ENCODE data around the gene SASH1. TPM values are rescaled to one million over a fixed set of nuclear protein-coding genes. Genes with fewer than 3 reads are reported as not detected.

SASH1 gene
- total and polyA plus RNA-seq, 9 of the 15 experiments (the other 6 are each of a cell fraction or from before 2014, with no cell fraction given), result 0.35 to 3.5 (median 1.6) TPM

DNA sequence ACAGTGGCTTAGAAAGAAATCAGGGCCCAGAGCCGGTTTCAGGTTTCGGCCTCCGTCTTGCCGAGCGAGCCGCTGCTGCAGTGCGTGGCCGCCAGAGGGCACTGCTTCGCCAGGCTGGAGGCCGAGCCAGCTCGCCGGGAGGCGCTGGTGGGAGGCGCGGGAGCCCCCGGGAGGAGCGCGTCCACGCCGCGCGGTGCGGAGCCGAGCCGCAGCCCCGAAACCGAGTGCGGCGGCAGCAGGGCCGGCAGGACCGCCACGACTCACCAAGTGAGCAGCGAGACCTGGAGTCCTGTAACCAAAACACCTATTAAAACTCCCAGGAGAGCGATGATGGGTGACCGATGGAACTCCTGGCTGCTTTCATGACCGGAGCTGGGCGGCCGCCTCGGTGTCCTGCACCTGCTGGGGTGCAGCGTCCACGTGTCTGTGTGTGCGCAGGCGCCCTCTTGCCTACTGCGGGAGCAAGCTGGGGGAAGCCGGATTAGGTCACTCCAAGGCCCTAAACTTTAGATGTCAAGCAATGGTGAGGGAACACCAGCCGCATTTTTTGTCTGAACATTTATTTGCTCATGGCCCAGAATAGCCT lies 217.3 kb downstream of the SASH1 start (continued):
- peak; percentile 83 for TF ChIP-seq RB1 (IDR thresholded peaks at IDR 0.05; ENCODE audit: low read depth)
- TF ChIP-seq, protein P1, sequence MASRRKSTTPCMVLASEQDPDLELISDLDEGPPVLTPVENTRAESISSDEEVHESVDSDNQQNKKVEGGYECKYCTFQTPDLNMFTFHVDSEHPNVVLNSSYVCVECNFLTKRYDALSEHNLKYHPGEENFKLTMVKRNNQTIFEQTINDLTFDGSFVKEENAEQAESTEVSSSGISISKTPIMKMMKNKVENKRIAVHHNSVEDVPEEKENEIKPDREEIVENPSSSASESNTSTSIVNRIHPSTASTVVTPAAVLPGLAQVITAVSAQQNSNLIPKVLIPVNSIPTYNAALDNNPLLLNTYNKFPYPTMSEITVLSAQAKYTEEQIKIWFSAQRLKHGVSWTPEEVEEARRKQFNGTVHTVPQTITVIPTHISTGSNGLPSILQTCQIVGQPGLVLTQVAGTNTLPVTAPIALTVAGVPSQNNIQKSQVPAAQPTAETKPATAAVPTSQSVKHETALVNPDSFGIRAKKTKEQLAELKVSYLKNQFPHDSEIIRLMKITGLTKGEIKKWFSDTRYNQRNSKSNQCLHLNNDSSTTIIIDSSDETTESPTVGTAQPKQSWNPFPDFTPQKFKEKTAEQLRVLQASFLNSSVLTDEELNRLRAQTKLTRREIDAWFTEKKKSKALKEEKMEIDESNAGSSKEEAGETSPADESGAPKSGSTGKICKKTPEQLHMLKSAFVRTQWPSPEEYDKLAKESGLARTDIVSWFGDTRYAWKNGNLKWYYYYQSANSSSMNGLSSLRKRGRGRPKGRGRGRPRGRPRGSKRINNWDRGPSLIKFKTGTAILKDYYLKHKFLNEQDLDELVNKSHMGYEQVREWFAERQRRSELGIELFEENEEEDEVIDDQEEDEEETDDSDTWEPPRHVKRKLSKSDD (conservative IDR thresholded peaks at IDR 0.05; ENCODE audit: low read length), result no peak
- no peak for TF ChIP-seq TCF7L2 (IDR thresholded peaks at IDR 0.05; ENCODE audit: low read depth, low read length)
- TF ChIP-seq PHF20 (IDR thresholded peaks at IDR 0.05; ENCODE audit: partially characterized antibody), result no peak
- 0 out of 2 replicates have a peak, but pooled peaks have one; percentile 32 for TF ChIP-seq ZNF583 (CRISPR knock-in tag; IDR thresholded peaks at IDR 0.05)
- no peak for TF ChIP-seq TAF7 (tag; IDR thresholded peaks at IDR 0.05)
- TF ChIP-seq, protein P2, sequence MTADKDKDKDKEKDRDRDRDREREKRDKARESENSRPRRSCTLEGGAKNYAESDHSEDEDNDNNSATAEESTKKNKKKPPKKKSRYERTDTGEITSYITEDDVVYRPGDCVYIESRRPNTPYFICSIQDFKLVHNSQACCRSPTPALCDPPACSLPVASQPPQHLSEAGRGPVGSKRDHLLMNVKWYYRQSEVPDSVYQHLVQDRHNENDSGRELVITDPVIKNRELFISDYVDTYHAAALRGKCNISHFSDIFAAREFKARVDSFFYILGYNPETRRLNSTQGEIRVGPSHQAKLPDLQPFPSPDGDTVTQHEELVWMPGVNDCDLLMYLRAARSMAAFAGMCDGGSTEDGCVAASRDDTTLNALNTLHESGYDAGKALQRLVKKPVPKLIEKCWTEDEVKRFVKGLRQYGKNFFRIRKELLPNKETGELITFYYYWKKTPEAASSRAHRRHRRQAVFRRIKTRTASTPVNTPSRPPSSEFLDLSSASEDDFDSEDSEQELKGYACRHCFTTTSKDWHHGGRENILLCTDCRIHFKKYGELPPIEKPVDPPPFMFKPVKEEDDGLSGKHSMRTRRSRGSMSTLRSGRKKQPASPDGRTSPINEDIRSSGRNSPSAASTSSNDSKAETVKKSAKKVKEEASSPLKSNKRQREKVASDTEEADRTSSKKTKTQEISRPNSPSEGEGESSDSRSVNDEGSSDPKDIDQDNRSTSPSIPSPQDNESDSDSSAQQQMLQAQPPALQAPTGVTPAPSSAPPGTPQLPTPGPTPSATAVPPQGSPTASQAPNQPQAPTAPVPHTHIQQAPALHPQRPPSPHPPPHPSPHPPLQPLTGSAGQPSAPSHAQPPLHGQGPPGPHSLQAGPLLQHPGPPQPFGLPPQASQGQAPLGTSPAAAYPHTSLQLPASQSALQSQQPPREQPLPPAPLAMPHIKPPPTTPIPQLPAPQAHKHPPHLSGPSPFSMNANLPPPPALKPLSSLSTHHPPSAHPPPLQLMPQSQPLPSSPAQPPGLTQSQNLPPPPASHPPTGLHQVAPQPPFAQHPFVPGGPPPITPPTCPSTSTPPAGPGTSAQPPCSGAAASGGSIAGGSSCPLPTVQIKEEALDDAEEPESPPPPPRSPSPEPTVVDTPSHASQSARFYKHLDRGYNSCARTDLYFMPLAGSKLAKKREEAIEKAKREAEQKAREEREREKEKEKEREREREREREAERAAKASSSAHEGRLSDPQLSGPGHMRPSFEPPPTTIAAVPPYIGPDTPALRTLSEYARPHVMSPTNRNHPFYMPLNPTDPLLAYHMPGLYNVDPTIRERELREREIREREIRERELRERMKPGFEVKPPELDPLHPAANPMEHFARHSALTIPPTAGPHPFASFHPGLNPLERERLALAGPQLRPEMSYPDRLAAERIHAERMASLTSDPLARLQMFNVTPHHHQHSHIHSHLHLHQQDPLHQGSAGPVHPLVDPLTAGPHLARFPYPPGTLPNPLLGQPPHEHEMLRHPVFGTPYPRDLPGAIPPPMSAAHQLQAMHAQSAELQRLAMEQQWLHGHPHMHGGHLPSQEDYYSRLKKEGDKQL (CRISPR knock-in tag; IDR thresholded peaks at IDR 0.05; ENCODE audit: borderline replicate concordance), result no peak
- TF ChIP-seq, protein P3, sequence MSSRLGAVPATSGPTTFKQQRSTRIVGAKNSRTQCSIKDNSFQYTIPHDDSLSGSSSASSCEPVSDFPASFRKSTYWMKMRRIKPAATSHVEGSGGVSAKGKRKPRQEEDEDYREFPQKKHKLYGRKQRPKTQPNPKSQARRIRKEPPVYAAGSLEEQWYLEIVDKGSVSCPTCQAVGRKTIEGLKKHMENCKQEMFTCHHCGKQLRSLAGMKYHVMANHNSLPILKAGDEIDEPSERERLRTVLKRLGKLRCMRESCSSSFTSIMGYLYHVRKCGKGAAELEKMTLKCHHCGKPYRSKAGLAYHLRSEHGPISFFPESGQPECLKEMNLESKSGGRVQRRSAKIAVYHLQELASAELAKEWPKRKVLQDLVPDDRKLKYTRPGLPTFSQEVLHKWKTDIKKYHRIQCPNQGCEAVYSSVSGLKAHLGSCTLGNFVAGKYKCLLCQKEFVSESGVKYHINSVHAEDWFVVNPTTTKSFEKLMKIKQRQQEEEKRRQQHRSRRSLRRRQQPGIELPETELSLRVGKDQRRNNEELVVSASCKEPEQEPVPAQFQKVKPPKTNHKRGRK (tag; IDR thresholded peaks at IDR 0.05), result no peak
- TF ChIP-seq, protein P4, sequence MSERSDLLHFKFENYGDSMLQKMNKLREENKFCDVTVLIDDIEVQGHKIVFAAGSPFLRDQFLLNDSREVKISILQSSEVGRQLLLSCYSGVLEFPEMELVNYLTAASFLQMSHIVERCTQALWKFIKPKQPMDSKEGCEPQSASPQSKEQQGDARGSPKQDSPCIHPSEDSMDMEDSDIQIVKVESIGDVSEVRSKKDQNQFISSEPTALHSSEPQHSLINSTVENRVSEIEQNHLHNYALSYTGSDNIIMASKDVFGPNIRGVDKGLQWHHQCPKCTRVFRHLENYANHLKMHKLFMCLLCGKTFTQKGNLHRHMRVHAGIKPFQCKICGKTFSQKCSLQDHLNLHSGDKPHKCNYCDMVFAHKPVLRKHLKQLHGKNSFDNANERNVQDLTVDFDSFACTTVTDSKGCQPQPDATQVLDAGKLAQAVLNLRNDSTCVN (CRISPR knock-in tag; IDR thresholded peaks at IDR 0.05), result no peak
- TF ChIP-seq ZNF24 (IDR thresholded peaks at IDR 0.05), result 0 out of 2 replicates have a peak, but pooled peaks have one; percentile 9
- no peak for TF ChIP-seq SMARCB1 (IDR thresholded peaks at IDR 0.05; ENCODE audit: insufficient read length, low read depth)
- no peak for TF ChIP-seq RBM25 (IDR thresholded peaks at IDR 0.05; ENCODE audit: low read depth, low read length, severe bottlenecking)
- TF ChIP-seq, protein P5, sequence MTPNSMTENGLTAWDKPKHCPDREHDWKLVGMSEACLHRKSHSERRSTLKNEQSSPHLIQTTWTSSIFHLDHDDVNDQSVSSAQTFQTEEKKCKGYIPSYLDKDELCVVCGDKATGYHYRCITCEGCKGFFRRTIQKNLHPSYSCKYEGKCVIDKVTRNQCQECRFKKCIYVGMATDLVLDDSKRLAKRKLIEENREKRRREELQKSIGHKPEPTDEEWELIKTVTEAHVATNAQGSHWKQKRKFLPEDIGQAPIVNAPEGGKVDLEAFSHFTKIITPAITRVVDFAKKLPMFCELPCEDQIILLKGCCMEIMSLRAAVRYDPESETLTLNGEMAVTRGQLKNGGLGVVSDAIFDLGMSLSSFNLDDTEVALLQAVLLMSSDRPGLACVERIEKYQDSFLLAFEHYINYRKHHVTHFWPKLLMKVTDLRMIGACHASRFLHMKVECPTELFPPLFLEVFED (CRISPR knock-in tag; conservative IDR thresholded peaks at IDR 0.05), result no peak
- TF ChIP-seq ZNF785 (CRISPR knock-in tag; IDR thresholded peaks at IDR 0.05), result no peak
- no peak for TF ChIP-seq XRCC3 (IDR thresholded peaks at IDR 0.05)
- no peak for TF ChIP-seq ZNF717 (CRISPR knock-in tag; IDR thresholded peaks at IDR 0.05)
- no peak for TF ChIP-seq XRCC4 (IDR thresholded peaks at IDR 0.05; ENCODE audit: extremely low read depth, insufficient read depth, insufficient read length)
